Activated CD4-positive, alpha-beta memory T cell treated with anti-CD3 and anti-CD28 coated beads for 36 hours (primary cell): ENCODE results near the gene NCAM1. TPM values are rescaled to one million over a fixed set of nuclear protein-coding genes. Genes with fewer than 3 reads are reported as not detected.

Experiments used
- CTCF ChIA-PET: fragments of 350-600 bp; sonication (Branson Sonifier 250); formaldehyde crosslinking; loops from one replicate; lab custom pipeline; 2021; ENCODE audit warnings: antibody characterized with exemption, inconsistent platforms; lab: Charles Lee
- POLR2A ChIA-PET: fragments of 350-600 bp; sonication (Branson Sonifier 250); formaldehyde crosslinking; loops from one replicate; lab custom pipeline; 2021; ENCODE audit warnings: antibody characterized with exemption; lab: Charles Lee
- DNase-seq: peaks from one replicate; pipeline ENCODE4 v3.0.0-alpha.2; 2020
- H3K27ac Mint-ChIP-seq: one replicate; pipeline ENCODE4 v1.8.0; 2021; ENCODE audit warnings: mixed read lengths
- H3K27me3 Mint-ChIP-seq: one replicate; pipeline ENCODE4 v1.8.0; 2021; ENCODE audit warnings: mixed read lengths
- H3K36me3 Mint-ChIP-seq: one replicate; pipeline ENCODE4 v1.8.0; 2021; ENCODE audit warnings: mixed read lengths
- H3K4me1 Mint-ChIP-seq: one replicate; pipeline ENCODE4 v1.8.0; 2021; ENCODE audit warnings: low read depth, mixed read lengths
- H3K4me3 Mint-ChIP-seq: one replicate; pipeline ENCODE4 v1.8.0; 2021; ENCODE audit warnings: mild to moderate bottlenecking, mixed read lengths
- H3K9me3 Mint-ChIP-seq: one replicate; pipeline ENCODE4 v1.8.0; 2021; ENCODE audit warnings: mixed read lengths
- intact Hi-C: fragments of 100-400 bp; cut with micrococcal nuclease; formaldehyde crosslinking; loops from one replicate; pipeline ENCODE4 v1.15.1; 2023
- total RNA-seq, 2 experiments: library from RNA; stranded (reverse); gene quantifications; one replicate each; pipeline ENCODE4 v1.2.3, GENCODE V29; 2021

The NCAM1 gene
- total RNA-seq, 2 experiments from 2014 or later: not detected

DNA sequence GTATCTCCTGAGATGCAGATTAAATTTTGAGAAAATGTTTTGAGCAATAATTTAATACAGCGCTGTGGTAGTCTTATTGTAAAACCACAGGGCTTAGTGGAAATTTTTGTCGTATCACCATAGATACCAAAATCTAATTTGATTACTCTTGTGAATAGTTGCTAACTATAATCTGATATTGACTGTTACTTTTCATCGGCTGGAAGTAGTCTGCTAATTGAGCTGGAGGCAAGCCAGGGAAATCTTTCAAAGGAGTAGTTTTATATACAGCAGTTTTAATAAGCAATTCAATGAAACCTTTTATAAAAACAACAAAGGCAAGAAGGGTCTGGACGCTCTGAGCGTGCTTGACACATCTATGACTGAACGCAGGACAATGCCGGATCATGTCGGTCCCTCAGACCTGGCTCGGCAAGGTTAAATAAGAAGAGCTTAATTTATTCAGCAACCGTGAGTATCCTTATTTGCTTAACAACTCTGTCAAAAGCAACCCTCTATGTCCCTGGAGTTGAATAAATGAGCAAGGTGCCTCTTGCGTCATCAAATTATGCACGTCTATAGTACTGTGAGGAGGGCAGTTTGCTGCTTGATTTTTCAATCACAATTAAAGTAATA is 121.2 kb downstream of the NCAM1 start:
- H3K4me1 Mint-ChIP-seq: no peaks in the 10 kb centered on the region
- intact Hi-C loops: no loop called here
- H3K9me3 Mint-ChIP-seq: no peaks in the 10 kb centered on the region
- no peak overlapping the region for H3K27ac Mint-ChIP-seq
- CTCF ChIA-PET: no interaction called here
- POLR2A ChIA-PET: no interaction called here
- no peaks in the 10 kb centered on the region for H3K36me3 Mint-ChIP-seq
- no peaks in the 10 kb centered on the region for H3K27me3 Mint-ChIP-seq
- H3K4me3 Mint-ChIP-seq: no peak overlapping the region
- no peak for DNase-seq

DNA sequence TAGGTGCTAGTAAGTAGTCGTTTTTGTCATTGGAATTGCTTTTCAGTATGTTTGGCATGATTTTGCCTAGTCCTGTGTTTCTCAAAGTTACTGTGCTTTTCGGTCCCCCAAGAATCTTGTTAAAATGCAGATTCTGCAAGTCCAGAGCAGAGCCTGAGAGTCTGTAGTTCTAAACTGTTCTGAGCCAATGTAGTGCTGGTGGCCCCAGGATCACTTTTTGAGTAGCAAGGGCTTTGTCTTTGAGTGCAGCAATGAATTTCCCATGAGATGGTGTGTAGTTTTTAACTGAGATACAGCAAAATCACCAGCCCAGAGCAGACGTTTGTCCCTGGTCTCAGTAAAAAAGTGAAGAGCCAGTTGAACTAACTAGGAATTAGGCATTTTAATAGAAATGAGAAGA is 122.4 kb downstream of the NCAM1 start:
- no peak for DNase-seq
- no peaks in the 10 kb centered on the region for H3K36me3 Mint-ChIP-seq
- CTCF ChIA-PET: no interaction called here
- no peaks in the 10 kb centered on the region for H3K4me1 Mint-ChIP-seq
- intact Hi-C loops: no loop called here
- H3K27me3 Mint-ChIP-seq: no peaks in the 10 kb centered on the region
- H3K4me3 Mint-ChIP-seq: no peak overlapping the region
- H3K27ac Mint-ChIP-seq: no peak overlapping the region
- H3K9me3 Mint-ChIP-seq: no peaks in the 10 kb centered on the region
- POLR2A ChIA-PET: no interaction called here

GRCh38 chr11:113084297-113084696 is 123.1 kb downstream of the NCAM1 start:
- no peaks in the 10 kb centered on the region for H3K9me3 Mint-ChIP-seq
- intact Hi-C loops: no loop called here
- H3K4me3 Mint-ChIP-seq: no peak overlapping the region
- no peaks in the 10 kb centered on the region for H3K27me3 Mint-ChIP-seq
- no peaks in the 10 kb centered on the region for H3K36me3 Mint-ChIP-seq
- H3K27ac Mint-ChIP-seq: no peak overlapping the region
- ChIA-PET POLR2A (no interaction called here), CTCF (no interaction called here)
- no peaks in the 10 kb centered on the region for H3K4me1 Mint-ChIP-seq
- no peak for DNase-seq

DNA sequence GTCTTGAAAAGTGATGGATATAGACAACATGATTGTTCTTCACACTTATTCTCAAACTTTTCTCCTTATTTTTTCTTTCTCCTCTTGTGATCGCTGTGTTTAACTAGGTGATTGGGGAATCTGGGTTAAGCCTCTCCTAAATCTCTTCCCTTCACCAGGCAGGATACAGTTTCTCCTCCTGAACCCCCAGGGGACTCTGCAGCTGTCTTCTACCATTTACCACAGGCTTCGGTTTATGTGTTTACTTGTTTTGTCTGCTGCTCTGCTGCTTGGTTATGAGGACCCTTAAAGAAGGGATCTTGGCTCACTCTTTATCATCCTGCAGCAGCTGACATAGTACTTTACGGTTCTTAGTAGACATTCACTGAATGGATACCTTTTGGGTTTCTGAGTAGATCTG is 124.2 kb downstream of the NCAM1 start:
- H3K27ac Mint-ChIP-seq: no peak overlapping the region
- no peak overlapping the region for H3K4me3 Mint-ChIP-seq
- H3K4me1 Mint-ChIP-seq: no peaks in the 10 kb centered on the region
- no peaks in the 10 kb centered on the region for H3K27me3 Mint-ChIP-seq
- CTCF ChIA-PET: no interaction called here
- no peaks in the 10 kb centered on the region for H3K9me3 Mint-ChIP-seq
- POLR2A ChIA-PET: no interaction called here
- intact Hi-C loops: no loop called here
- H3K36me3 Mint-ChIP-seq: no peaks in the 10 kb centered on the region
- DNase-seq: no peak

- no peaks in the 10 kb centered on the region for H3K4me1 Mint-ChIP-seq
- CTCF ChIA-PET: no interaction called here
- no peak overlapping the region for H3K27ac Mint-ChIP-seq
- H3K36me3 Mint-ChIP-seq: no peaks in the 10 kb centered on the region
- no peak for DNase-seq
- POLR2A ChIA-PET: no interaction called here
- H3K27me3 Mint-ChIP-seq: no peaks in the 10 kb centered on the region
- no peak overlapping the region for H3K4me3 Mint-ChIP-seq
- intact Hi-C loops: no loop called here
- no peaks in the 10 kb centered on the region for H3K9me3 Mint-ChIP-seq
Observed at GRCh38 chr11:113087706-113088105, 126.5 kb downstream of the NCAM1 start.

DNA sequence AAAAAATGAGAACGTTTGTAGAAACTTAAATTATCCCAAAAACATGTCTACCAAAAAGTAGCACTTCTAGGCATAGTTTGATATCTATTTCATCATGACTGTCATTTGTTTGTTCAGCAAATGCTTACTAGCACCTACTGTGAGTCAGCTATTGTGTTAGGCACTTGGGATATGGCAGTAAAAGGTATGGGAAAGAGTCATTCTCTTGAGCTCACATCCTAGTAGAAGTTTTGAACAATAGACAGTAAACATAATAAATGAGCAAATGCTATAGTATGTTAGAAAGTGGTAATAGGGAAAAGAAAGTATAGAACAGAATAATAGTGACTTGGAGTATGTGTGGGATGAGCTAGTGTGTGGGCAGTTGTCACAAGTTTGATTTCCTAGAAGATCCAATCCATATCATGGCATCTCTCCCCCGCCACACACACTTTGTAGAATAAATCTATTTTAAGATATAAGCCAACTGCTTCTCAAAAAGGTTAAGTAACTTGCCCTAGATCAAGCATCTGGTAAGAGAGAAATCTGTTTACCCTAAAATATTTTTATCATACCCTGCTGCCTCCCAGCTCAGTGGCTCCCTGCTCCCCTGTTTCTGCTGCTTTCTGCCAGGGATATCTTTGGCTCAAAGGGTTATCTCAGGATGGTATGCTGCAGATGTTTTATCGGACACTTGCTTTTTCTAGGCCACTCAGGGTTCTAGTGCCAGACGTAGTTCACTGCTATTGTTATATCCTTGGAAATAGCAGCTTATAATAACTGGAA is 129.7 kb downstream of the NCAM1 start:
- no peak overlapping the region for H3K27ac Mint-ChIP-seq

DNA sequence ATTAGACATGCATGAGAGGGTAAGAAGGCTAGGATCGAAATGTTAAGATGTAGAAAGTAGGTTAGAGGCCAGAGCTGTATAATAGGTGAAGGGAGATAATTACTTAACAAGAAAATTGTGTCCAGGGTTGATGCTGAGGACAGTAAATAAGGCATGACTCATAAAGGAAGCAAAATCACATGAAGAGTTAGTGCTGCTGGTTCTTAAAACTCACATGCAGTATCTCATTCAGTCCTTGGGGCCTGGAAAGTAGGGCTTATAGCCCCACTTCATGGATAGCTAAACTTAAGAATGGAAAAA is 130.2 kb downstream of the NCAM1 start:
- H3K4me3 Mint-ChIP-seq: no peak overlapping the region
- CTCF ChIA-PET: interaction anchor here (0.8 kb wide), 1 partner anchor 870 kb away, joined by 3 read pairs; no protein-coding TSS in a partner anchor
- H3K9me3 Mint-ChIP-seq: no peaks in the 10 kb centered on the region
- intact Hi-C loops: no loop called here
- no peaks in the 10 kb centered on the region for H3K4me1 Mint-ChIP-seq
- H3K27ac Mint-ChIP-seq: no peak overlapping the region
- POLR2A ChIA-PET: no interaction called here
- H3K27me3 Mint-ChIP-seq: peaks cover 2% of the 10 kb centered on the region
- no peaks in the 10 kb centered on the region for H3K36me3 Mint-ChIP-seq
- DNase-seq: no peak

More for the DNA sequence above, 129.7 kb downstream of the NCAM1 start:
- Mint-ChIP-seq H3K27me3 (peaks cover 2% of the 10 kb centered on the region), H3K9me3 (no peaks in the 10 kb centered on the region), H3K36me3 (no peaks in the 10 kb centered on the region), H3K4me1 (no peaks in the 10 kb centered on the region), H3K4me3 (no peak overlapping the region)
- intact Hi-C loops: no loop called here
- POLR2A ChIA-PET: no interaction called here
- no peak for DNase-seq
- CTCF ChIA-PET: no interaction called here

- Mint-ChIP-seq H3K27me3 (peaks cover 4% of the 10 kb centered on the region), H3K4me1 (no peaks in the 10 kb centered on the region), H3K27ac (no peak overlapping the region), H3K4me3 (no peak overlapping the region), H3K36me3 (no peaks in the 10 kb centered on the region), H3K9me3 (no peaks in the 10 kb centered on the region)
- CTCF ChIA-PET: no interaction called here
- POLR2A ChIA-PET: no interaction called here
- no peak for DNase-seq
- intact Hi-C loops: no loop called here
Observed at GRCh38 chr11:113096648-113097047, 135.4 kb downstream of the NCAM1 start.

DNA sequence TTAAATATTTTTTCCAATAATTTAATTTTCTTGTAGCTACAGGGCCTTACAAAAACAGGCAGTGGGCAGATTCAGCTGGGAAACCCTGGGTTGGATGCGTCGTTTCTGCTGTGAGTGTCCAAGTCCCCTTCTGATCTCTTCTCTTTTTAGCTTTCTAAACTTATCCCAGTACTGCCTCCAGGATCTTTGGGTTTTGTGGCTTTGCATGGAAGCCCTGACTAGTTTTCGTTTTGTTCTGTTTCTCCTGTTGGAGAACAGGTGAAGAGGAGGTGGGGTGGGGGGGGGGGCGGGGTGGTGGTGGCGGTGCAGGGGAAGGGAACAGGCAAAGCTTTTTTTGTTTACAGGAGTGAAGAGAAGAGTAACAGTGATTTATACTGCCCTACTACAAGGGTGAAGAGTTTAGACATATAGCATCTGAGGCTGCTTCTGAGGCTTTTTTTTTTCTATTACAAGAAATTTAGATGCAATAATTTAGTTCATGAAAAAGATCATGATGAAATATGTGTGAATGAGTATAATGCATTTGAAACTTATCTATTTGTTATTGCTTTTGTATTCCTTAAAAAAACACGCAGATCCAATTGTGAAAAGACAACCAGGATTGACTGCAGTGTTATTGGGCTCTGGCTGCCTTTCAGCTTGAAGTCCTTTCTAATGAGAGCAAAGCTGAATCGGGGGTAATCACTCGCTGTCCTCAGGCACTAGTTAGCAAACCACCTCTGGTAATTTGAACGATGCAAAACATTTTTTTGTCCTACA is 142.9 kb downstream of the NCAM1 start:
- Mint-ChIP-seq H3K36me3 (no peaks in the 10 kb centered on the region), H3K27me3 (peaks cover 4% of the 10 kb centered on the region), H3K4me1 (no peaks in the 10 kb centered on the region), H3K9me3 (no peaks in the 10 kb centered on the region), H3K27ac (no peak overlapping the region), H3K4me3 (no peak overlapping the region)
- POLR2A ChIA-PET: no interaction called here
- DNase-seq: no peak
- intact Hi-C loops: no loop called here
- CTCF ChIA-PET: no interaction called here

DNA sequence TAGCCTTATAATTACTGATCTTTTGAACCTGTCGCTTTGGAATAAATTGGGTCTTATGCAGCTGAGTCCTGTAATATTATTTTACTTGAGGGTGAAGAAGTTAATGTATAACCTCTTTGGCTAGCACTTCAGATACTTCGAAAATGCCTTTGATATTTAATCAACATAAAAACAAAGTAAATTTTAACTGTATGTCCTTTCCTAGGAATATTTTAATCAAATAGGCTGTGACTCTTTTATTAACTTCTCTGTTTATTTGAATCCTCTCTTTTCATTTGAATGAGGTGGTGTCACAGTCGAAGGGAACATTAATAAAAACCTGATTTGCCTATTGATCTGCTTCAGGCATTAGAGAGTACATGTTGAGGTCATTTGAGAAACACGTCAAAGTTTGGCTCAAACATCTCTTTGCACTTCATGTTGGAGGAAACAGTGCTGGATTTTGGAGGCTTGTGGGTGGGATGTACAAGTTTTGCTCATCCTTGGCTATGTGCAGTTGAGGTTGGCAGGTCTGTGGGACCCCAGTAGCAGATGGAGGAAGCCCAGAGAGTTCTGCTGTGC is 143.6 kb downstream of the NCAM1 start:
- H3K27ac Mint-ChIP-seq: no peak overlapping the region
- H3K4me1 Mint-ChIP-seq: no peaks in the 10 kb centered on the region

DNA sequence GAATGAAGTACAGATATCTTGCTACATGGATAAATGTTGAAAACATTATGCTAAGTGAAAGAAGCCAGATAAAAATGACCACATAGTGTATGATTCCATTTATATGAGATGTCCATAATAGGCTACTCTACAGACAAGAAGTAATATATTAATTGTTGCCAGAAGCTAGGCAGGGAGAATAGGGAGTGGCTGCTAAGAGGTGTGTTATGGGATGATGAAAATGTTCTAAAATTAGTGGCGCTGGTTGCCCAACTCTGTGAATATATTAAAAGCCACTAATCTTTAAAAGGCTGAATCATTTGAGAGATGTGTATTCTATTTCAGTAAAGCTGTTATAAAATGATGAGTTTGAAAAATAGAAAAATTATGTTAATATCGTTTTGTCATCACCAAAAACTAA is 144.4 kb downstream of the NCAM1 start:
- no peaks in the 10 kb centered on the region for H3K36me3 Mint-ChIP-seq
- no peak for DNase-seq
- no peaks in the 10 kb centered on the region for H3K4me1 Mint-ChIP-seq
- H3K9me3 Mint-ChIP-seq: no peaks in the 10 kb centered on the region
- ChIA-PET CTCF (no interaction called here), POLR2A (no interaction called here)
- H3K4me3 Mint-ChIP-seq: no peak overlapping the region
- H3K27ac Mint-ChIP-seq: no peak overlapping the region
- H3K27me3 Mint-ChIP-seq: peaks cover 2% of the 10 kb centered on the region
- intact Hi-C loops: no loop called here

More for the DNA sequence above, 143.6 kb downstream of the NCAM1 start:
- no peak overlapping the region for H3K4me3 Mint-ChIP-seq
- DNase-seq: no peak
- ChIA-PET POLR2A (no interaction called here), CTCF (no interaction called here)
- no peaks in the 10 kb centered on the region for H3K36me3 Mint-ChIP-seq
- H3K27me3 Mint-ChIP-seq: peaks cover 2% of the 10 kb centered on the region
- H3K9me3 Mint-ChIP-seq: no peaks in the 10 kb centered on the region
- intact Hi-C loops: no loop called here

DNA sequence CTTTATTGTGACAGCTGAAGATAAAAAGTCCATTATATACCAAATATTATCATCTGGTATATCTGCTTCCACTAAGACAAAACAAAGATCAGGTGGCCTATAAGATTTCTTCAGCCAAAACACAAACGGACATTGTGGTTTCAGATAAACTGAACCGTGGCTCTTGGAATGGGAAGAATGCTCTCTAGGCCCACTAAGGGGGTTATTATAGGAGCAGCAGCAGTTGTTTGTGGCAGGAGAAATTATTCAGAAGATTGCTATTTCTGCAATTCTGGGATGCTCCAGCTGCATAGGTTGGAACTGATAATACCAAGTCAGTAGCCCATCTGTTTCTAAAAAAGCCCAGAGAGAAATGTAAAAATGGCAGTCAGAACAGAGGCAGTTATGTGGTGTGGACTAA is 145.3 kb downstream of the NCAM1 start:
- no peak overlapping the region for H3K4me3 Mint-ChIP-seq
- POLR2A ChIA-PET: no interaction called here
- intact Hi-C loops: no loop called here

More for the DNA sequence above, 145.3 kb downstream of the NCAM1 start:
- Mint-ChIP-seq H3K9me3 (no peaks in the 10 kb centered on the region), H3K4me1 (no peaks in the 10 kb centered on the region), H3K27me3 (peaks cover 2% of the 10 kb centered on the region), H3K27ac (no peak overlapping the region), H3K36me3 (no peaks in the 10 kb centered on the region)
- DNase-seq: no peak
- CTCF ChIA-PET: no interaction called here
